ENCODE results near the gene APBB2.
"Not testable (repeated sequence)": the region's sequence is repeated elsewhere in the genome, so short reads cannot be mapped to it uniquely, and the experiment has no call there.

Gene APBB2

GRCh38 chr4:40995850-40996249 is 218.5 kb downstream of the APBB2 start:
- peak; percentile 54 to 63 for DNase-seq (ENCODE audit: low read depth in 2 of 2)
- TF ChIP-seq, protein P1, sequence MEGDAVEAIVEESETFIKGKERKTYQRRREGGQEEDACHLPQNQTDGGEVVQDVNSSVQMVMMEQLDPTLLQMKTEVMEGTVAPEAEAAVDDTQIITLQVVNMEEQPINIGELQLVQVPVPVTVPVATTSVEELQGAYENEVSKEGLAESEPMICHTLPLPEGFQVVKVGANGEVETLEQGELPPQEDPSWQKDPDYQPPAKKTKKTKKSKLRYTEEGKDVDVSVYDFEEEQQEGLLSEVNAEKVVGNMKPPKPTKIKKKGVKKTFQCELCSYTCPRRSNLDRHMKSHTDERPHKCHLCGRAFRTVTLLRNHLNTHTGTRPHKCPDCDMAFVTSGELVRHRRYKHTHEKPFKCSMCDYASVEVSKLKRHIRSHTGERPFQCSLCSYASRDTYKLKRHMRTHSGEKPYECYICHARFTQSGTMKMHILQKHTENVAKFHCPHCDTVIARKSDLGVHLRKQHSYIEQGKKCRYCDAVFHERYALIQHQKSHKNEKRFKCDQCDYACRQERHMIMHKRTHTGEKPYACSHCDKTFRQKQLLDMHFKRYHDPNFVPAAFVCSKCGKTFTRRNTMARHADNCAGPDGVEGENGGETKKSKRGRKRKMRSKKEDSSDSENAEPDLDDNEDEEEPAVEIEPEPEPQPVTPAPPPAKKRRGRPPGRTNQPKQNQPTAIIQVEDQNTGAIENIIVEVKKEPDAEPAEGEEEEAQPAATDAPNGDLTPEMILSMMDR (IDR thresholded peaks at IDR 0.05; ENCODE audit: low read depth, low read length), result no peak

GRCh38 chr4:40994321-40994720 is 220.0 kb downstream of the APBB2 start:
- H3K4me3 ChIP-seq (replicated peaks in 1 of 2; ENCODE audit: low read depth in 2 of 2, low read length in 2 of 2), result not testable (repeated sequence)
- peak; percentile 58 to 68 for DNase-seq (ENCODE audit: low read depth in 2 of 2)

More at GRCh38 chr4:40995850-40996249, 218.5 kb downstream of the APBB2 start:
- H3K4me3 ChIP-seq (replicated peaks in 1 of 2; ENCODE audit: low read depth in 2 of 2, low read length in 2 of 2), result no peak overlapping the region

GRCh38 chr4:40993296-40993693 is 221.0 kb downstream of the APBB2 start:
- not testable (repeated sequence) for DNase-seq (ENCODE audit: low read depth in 2 of 2); H3K4me3 ChIP-seq (replicated peaks in 1 of 2; ENCODE audit: low read depth in 2 of 2, low read length in 2 of 2)

DNA sequence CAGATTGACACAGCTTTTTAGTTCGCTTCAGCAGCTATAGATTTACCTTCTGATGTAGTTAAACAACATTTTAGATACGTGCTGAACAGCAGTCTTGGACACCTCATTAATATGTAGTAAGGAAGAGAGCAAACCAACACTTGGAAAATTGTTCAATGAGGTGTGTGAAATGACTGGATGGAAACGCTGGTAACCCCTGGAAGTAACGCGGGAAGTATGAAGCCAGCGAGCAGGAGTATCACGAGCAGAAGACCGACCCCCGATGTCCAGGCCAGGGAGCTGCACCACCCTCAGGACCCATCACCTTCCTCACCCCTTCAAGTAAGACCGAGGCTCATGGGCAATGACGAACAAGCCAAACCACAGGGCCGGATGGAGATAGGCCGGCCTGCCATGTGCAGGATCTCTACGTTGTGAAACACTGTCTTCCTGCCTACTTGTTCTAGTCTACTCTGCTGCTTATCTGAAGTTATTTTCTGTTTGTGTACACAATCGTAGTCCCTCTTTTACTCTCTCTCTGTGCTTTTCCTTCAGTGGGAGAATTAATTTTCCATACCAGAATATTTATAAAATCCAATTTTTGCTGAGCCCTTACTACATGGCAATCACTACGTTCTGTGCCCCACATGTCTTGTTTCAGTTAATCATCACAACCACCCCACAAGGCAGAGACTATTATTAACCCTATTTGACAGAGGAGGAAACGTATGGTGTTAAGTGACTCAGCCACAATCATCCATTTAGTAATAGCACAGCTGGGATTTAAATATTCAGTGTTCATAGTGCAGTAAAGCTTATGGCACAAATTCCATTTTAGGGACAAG is 221.7 kb downstream of the APBB2 start:
- TF ChIP-seq, protein P1 (IDR thresholded peaks at IDR 0.05; ENCODE audit: low read depth, low read length), result no peak
- no peak overlapping the region for H3K4me3 ChIP-seq (replicated peaks in 1 of 2; ENCODE audit: low read depth in 2 of 2, low read length in 2 of 2)
- DNase-seq (ENCODE audit: low read depth in 2 of 2), result peak; percentile 90 to 92

GRCh38 chr4:40991908-40992307 is 222.4 kb downstream of the APBB2 start:
- TF ChIP-seq, protein P1 (IDR thresholded peaks at IDR 0.05; ENCODE audit: low read depth, low read length), result no peak
- H3K4me3 ChIP-seq (replicated peaks in 1 of 2; ENCODE audit: low read depth in 2 of 2, low read length in 2 of 2), result no peak overlapping the region
- no peak for DNase-seq (ENCODE audit: low read depth in 2 of 2)

DNA sequence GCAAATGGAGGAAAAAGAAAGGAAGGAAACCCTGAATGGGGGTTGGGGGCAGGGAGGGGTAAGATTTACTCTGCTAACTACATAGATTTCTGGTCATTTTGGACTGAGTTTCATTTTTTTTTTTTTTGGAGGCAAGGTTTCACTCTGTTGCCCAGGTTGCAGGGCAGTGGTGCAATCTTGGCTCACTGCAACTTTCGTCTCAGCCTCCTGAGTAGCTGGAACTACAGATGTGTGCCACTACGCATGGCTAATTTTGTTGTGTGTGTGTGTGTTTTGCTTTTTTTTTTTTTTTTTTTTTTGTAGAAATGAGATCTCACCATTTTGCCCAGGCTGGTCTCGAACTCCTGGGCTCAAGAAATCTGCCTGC is 223.5 kb downstream of the APBB2 start:
- no peak for DNase-seq (ENCODE audit: low read depth in 2 of 2)
- TF ChIP-seq, protein P1 (IDR thresholded peaks at IDR 0.05; ENCODE audit: low read depth, low read length), result no peak
- no peak overlapping the region for H3K4me3 ChIP-seq (replicated peaks in 1 of 2; ENCODE audit: low read depth in 2 of 2, low read length in 2 of 2)

DNA sequence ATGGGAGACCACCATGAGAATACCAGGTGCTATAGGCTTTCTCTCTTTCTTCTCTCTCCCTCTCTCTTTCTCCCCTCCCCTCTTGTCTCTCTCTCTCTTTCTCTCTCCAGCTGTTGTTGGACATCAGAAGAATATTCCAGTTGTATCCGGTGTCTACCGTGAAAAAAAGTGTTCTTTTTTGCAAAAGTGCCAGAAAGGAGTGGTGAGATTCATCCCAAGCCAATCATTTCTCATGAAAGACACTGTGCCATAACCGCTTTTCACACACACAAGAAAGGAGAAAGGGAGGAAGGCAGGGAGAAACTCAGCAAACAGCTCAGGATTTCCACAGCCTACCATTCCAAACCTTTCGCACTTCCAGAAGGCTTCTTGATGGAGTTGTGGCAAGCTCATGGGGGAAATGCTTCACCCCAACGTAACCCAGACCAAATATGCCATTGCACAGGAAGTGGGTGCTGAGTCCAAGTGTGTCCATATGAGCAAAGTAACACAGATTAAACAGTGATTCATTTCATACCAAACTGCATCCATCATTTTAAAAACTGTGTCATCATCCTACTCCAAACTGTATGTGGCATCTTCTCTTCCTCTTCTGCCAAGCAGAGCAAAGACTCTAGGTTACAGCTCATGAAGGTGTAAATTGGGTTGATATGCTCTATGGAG is 224.0 kb downstream of the APBB2 start:
- TF ChIP-seq, protein P1 (IDR thresholded peaks at IDR 0.05; ENCODE audit: low read depth, low read length), result no peak
- peak; percentile 97 to 98 for DNase-seq (ENCODE audit: low read depth in 2 of 2)
- H3K4me3 ChIP-seq (replicated peaks in 1 of 2; ENCODE audit: low read depth in 2 of 2, low read length in 2 of 2), result no peak overlapping the region
